CD8-positive, alpha-beta memory T cell (primary cell): Measurements from ENCODE around the gene TBC1D2B. TPM values are rescaled to one million over a fixed set of nuclear protein-coding genes. Genes with fewer than 3 reads are reported as not detected.

Experiments
- CTCF ChIA-PET: fragments of 350-600 bp; sonication (Branson Sonifier 250); formaldehyde crosslinking; loops from one replicate; lab custom pipeline; 2021; ENCODE audit warnings: antibody characterized with exemption; lab: Charles Lee
- POLR2A ChIA-PET: fragments of 350-600 bp; sonication (Branson Sonifier 250); formaldehyde crosslinking; loops from one replicate; lab custom pipeline; 2021; ENCODE audit warnings: antibody characterized with exemption; lab: Charles Lee
- DNase-seq, 5 donors: peaks; one replicate each; pipeline versions ENCODE4 v3.0.0 to v3.0.0-alpha.2; 2020 to 2022; ENCODE audit warnings: mixed read lengths in 1 of 5
- H3K27ac ChIP-seq: one replicate; pipeline ENCODE4 v1.7.0; 2013; ENCODE audit warnings: low read depth, mild to moderate bottlenecking, low read length, moderate library complexity
- H3K27me3 ChIP-seq: 2 replicates; pipeline ENCODE4 v1.7.0; 2013; ENCODE audit warnings: low read length, mild to moderate bottlenecking; ENCODE audit not compliant: insufficient read depth, poor library complexity, severe bottlenecking
- H3K36me3 ChIP-seq: 2 replicates; pipeline ENCODE4 v1.7.0; 2013; ENCODE audit warnings: mild to moderate bottlenecking, low read length, moderate library complexity; ENCODE audit not compliant: insufficient read depth
- H3K4me1 ChIP-seq: 2 replicates; pipeline ENCODE4 v1.7.0; 2013; ENCODE audit warnings: mild to moderate bottlenecking, low read length, moderate library complexity; ENCODE audit not compliant: insufficient read depth
- H3K4me3 ChIP-seq: 2 replicates; pipeline ENCODE4 v1.7.0; 2013; ENCODE audit warnings: mild to moderate bottlenecking, low read length
- H3K9me3 ChIP-seq: 2 replicates; pipeline ENCODE4 v1.7.0; 2013; ENCODE audit warnings: mild to moderate bottlenecking, low read length
- H3K27ac Mint-ChIP-seq, 8 donors: one replicate each; pipeline ENCODE4 v1.8.0; 2020 to 2021; ENCODE audit warnings: mixed read lengths in 8 of 8, mild to moderate bottlenecking in 6 of 8, inconsistent platforms in 3 of 8, moderate library complexity in 3 of 8
- H3K27me3 Mint-ChIP-seq, 2 donors: one replicate each; pipeline ENCODE4 v1.8.0; 2020 to 2021; ENCODE audit warnings: mixed read lengths in 2 of 2, mild to moderate bottlenecking in 1 of 2, moderate library complexity in 1 of 2
- H3K36me3 Mint-ChIP-seq, 3 donors: one replicate each; pipeline ENCODE4 v1.8.0; 2020 to 2021; ENCODE audit warnings: mixed read lengths in 3 of 3, inconsistent platforms in 1 of 3, mild to moderate bottlenecking in 1 of 3
- H3K4me1 Mint-ChIP-seq, 3 donors: one replicate each; pipeline ENCODE4 v1.8.0; 2020 to 2021; ENCODE audit warnings: mixed read lengths in 3 of 3, inconsistent platforms in 1 of 3, mild to moderate bottlenecking in 1 of 3
- H3K4me3 Mint-ChIP-seq, 7 donors: one replicate each; pipeline ENCODE4 v1.8.0; 2020 to 2021; ENCODE audit warnings: mixed read lengths in 7 of 7, mild to moderate bottlenecking in 6 of 7, moderate library complexity in 4 of 7, inconsistent platforms in 2 of 7
- H3K9me3 Mint-ChIP-seq, 5 donors: one replicate each; pipeline ENCODE4 v1.8.0; 2020 to 2022; ENCODE audit warnings: mixed read lengths in 5 of 5, mild to moderate bottlenecking in 3 of 5, moderate library complexity in 2 of 5, inconsistent platforms in 1 of 5
- polyA plus RNA-seq: library from polyadenylated mRNA; unstranded; fragments of 300-500 nt; fragmentation: Illumina TruSeq; gene quantifications from one replicate; pipeline ENCODE4 v1.2.3, GENCODE V29; 2021
- total RNA-seq, 2 experiments: library from RNA; stranded (reverse); gene quantifications; one replicate each; pipeline ENCODE4 v1.2.3, GENCODE V29; 2021

Gene TBC1D2B
- total and polyA plus RNA-seq, 3 experiments from 2014 or later, result 26.4 to 41.1 (median 40.1) TPM

DNA sequence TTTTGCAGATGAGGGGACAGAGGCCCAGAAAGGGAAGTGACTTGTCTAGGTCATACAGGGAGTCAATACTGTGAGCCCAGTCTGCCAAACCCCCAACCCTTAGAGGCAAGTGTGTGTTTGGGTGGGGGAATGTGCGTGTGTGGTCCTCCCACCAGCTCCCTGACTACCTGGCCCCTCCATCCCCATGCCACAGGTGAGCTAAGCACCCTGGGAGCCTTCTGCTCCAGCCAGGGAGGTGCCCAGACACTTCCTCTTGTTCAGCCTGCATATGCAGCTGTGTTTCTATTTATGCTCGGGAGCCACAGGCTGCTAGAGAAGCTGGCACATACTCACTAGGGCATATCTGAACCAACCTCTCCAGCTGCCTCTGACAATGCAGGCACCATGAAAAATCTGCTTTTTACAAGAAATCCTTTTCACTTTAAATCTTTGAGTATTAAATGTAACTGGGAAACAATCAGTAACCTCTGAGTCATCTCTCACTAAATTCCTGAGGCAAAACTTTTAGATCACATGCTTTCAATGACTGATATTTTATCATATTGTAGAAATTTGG, 20.7 kb downstream of the TBC1D2B start:
- peak overlapping the region; percentile 5 for H3K4me3 ChIP-seq

GRCh38 chr15:78055919-78056713, 21.4 kb downstream of the TBC1D2B start:
- peak overlapping the region; percentile 5 for H3K4me3 ChIP-seq
- peaks cover 0 to 21% (median 2%) of the 10 kb centered on the region in 3 donors for H3K36me3 Mint-ChIP-seq

More for the DNA sequence above, 20.7 kb downstream of the TBC1D2B start:
- no peaks in the 10 kb centered on the region for H3K27me3 Mint-ChIP-seq
- H3K36me3 ChIP-seq, result no peaks in the 10 kb centered on the region
- peaks cover 91% of the 10 kb centered on the region for H3K4me1 ChIP-seq
- H3K27ac ChIP-seq, result no peak overlapping the region
- peak in 1 of 5 donors; percentile 54 for DNase-seq
- H3K4me3 Mint-ChIP-seq, result peak overlapping the region in 6 of 7 donors; percentile 74 to 83 (median 78)
- peaks cover 85 to 91% (median 87%) of the 10 kb centered on the region in 3 donors for H3K4me1 Mint-ChIP-seq
- peaks cover 0 to 21% (median 2%) of the 10 kb centered on the region in 3 donors for H3K36me3 Mint-ChIP-seq
- H3K27me3 ChIP-seq, result no peaks in the 10 kb centered on the region
- POLR2A ChIA-PET, result interaction anchor here (0.7 to 2.3 kb wide), 2 partner anchors 22 to 35 kb away, joined by 7 to 8 read pairs; no protein-coding TSS in a partner anchor
- H3K27ac Mint-ChIP-seq, result peak overlapping the region; percentile 87 to 99 (median 96)
- no peaks in the 10 kb centered on the region for H3K9me3 ChIP-seq
- CTCF ChIA-PET, result interaction anchor here (0.9 to 1.1 kb wide), 2 partner anchors 15 to 97 kb away, joined by 3 to 5 read pairs; no protein-coding TSS in a partner anchor
- no peaks in the 10 kb centered on the region for H3K9me3 Mint-ChIP-seq

DNA sequence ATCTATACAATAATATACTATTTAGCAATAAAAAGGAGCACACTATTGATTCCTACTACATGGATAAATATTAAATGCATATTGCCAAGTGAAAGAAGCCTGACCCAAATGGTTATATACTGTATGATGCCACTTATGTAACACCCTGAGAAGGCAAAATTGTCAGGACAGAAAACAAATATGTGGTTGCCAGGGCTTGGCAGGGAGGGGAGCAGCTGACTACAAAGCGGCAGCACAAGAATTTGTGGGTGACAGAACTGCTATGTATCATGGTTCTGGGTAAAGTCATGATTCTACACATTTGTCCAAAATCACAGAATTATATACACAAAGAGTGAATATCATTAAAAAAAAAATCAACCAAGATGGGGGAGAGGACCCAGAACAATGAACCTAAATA, 22.5 kb downstream of the TBC1D2B start:
- H3K36me3 ChIP-seq, result no peaks in the 10 kb centered on the region
- peaks cover 0 to 21% (median 2%) of the 10 kb centered on the region in 3 donors for H3K36me3 Mint-ChIP-seq
- H3K27me3 ChIP-seq, result no peaks in the 10 kb centered on the region
- DNase-seq, result peak in 3 of 5 donors; percentile 22 to 80 (median 63)
- peak overlapping the region; percentile 7 to 83 (median 75) for H3K4me3 Mint-ChIP-seq
- H3K27ac Mint-ChIP-seq, result peak overlapping the region; percentile 87 to 99 (median 96)
- no peaks in the 10 kb centered on the region for H3K9me3 Mint-ChIP-seq
- H3K9me3 ChIP-seq, result no peaks in the 10 kb centered on the region
- peaks cover 96% of the 10 kb centered on the region for H3K4me1 ChIP-seq
- peaks cover 97 to 100% (median 99%) of the 10 kb centered on the region in 3 donors for H3K4me1 Mint-ChIP-seq
- H3K27ac ChIP-seq, result peak overlapping the region; percentile 64
- ChIA-PET POLR2A (interaction anchor here (0.8 to 2.3 kb wide), 3 partner anchors 10 to 20 kb away, joined by 3 to 8 read pairs (median 3); no protein-coding TSS in a partner anchor), CTCF (interaction anchor here (1.4 to 1.6 kb wide), 3 partner anchors 10 to 17 kb away, joined by 3 to 4 read pairs (median 4); no protein-coding TSS in a partner anchor)
- H3K4me3 ChIP-seq, result no peak overlapping the region
- no peaks in the 10 kb centered on the region for H3K27me3 Mint-ChIP-seq

More at GRCh38 chr15:78055919-78056713, 21.4 kb downstream of the TBC1D2B start:
- no peaks in the 10 kb centered on the region for H3K27me3 ChIP-seq
- H3K27ac ChIP-seq, result no peak overlapping the region
- peak overlapping the region; percentile 16 to 83 (median 77) for H3K4me3 Mint-ChIP-seq
- no peaks in the 10 kb centered on the region for H3K36me3 ChIP-seq
- peak in 1 of 5 donors; percentile 52 for DNase-seq
- H3K9me3 ChIP-seq, result no peaks in the 10 kb centered on the region
- ChIA-PET CTCF (interaction anchor here (0.9 to 1.1 kb wide), 2 partner anchors 14 to 96 kb away, joined by 3 to 5 read pairs; no protein-coding TSS in a partner anchor), POLR2A (interaction anchor here (0.7 to 2.3 kb wide), 3 partner anchors 11 to 34 kb away, joined by 3 to 8 read pairs (median 7); no protein-coding TSS in a partner anchor)
- H3K27ac Mint-ChIP-seq, result peak overlapping the region; percentile 87 to 99 (median 96)
- no peaks in the 10 kb centered on the region for H3K9me3 Mint-ChIP-seq
- H3K27me3 Mint-ChIP-seq, result no peaks in the 10 kb centered on the region
- H3K4me1 Mint-ChIP-seq, result peaks cover 90 to 95% (median 94%) of the 10 kb centered on the region in 3 donors
- H3K4me1 ChIP-seq, result peaks cover 96% of the 10 kb centered on the region

GRCh38 chr15:78054518-78054917, 23.0 kb downstream of the TBC1D2B start:
- ChIA-PET POLR2A (interaction anchor here (1.3 to 1.4 kb wide), 2 partner anchors 14 to 19 kb away, joined by 3 to 5 read pairs; no protein-coding TSS in a partner anchor), CTCF (interaction anchor here (1.0 to 2.1 kb wide), 7 partner anchors 10 to 54 kb away, joined by 3 to 5 read pairs (median 4); no protein-coding TSS in a partner anchor)
- Histone ChIP-seq H3K4me1 (peaks cover 96% of the 10 kb centered on the region), H3K36me3 (no peaks in the 10 kb centered on the region), H3K27me3 (no peaks in the 10 kb centered on the region), H3K27ac (peak overlapping the region; percentile 64), H3K9me3 (no peaks in the 10 kb centered on the region), H3K4me3 (no peak overlapping the region)
- H3K27me3 Mint-ChIP-seq, result no peaks in the 10 kb centered on the region
- peaks cover 0 to 21% (median 2%) of the 10 kb centered on the region in 3 donors for H3K36me3 Mint-ChIP-seq
- H3K27ac Mint-ChIP-seq, result peak overlapping the region; percentile 87 to 99 (median 96)
- H3K4me3 Mint-ChIP-seq, result peak overlapping the region in 3 of 7 donors; percentile 54 to 83 (median 81)
- DNase-seq, result no peak
- no peaks in the 10 kb centered on the region for H3K9me3 Mint-ChIP-seq
- H3K4me1 Mint-ChIP-seq, result peaks cover 97 to 100% (median 99%) of the 10 kb centered on the region in 3 donors

DNA sequence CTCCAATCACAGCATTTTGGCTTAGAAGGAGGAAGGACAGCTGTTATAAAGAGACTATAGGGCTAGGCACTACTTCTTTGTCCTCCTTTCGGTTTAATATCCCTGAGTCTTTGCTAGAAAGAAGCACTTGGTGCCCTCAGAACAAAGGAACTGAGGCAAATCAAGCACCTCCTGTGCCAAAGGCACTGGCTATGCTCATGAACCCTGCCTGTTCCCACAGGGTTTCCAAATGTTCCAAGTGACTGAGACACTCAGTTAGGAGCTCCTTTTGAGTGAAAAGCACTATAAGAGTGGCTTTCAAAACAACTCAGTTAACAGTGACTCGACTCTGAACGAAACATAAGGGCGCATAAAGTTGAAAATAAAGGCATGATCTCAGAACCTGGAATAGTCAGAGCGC, 25.0 kb downstream of the TBC1D2B start:
- Histone ChIP-seq H3K36me3 (no peaks in the 10 kb centered on the region), H3K9me3 (no peaks in the 10 kb centered on the region), H3K27ac (no peak overlapping the region), H3K4me3 (peak overlapping the region; percentile 22), H3K4me1 (peaks cover 96% of the 10 kb centered on the region), H3K27me3 (no peaks in the 10 kb centered on the region)
- POLR2A ChIA-PET, result interaction anchor here (1.1 to 3.2 kb wide), 2 partner anchors 16 to 17 kb away, joined by 5 to 32 read pairs; no protein-coding TSS in a partner anchor
- H3K4me1 Mint-ChIP-seq, result peaks cover 97 to 100% (median 99%) of the 10 kb centered on the region in 3 donors
- peak overlapping the region; percentile 87 to 99 (median 97) for H3K27ac Mint-ChIP-seq
- DNase-seq, result no peak
- peaks cover 0 to 21% (median 2%) of the 10 kb centered on the region in 3 donors for H3K36me3 Mint-ChIP-seq
- no peaks in the 10 kb centered on the region for H3K27me3 Mint-ChIP-seq
- H3K4me3 Mint-ChIP-seq, result peak overlapping the region in 6 of 7 donors; percentile 36 to 82 (median 68)
- no peaks in the 10 kb centered on the region for H3K9me3 Mint-ChIP-seq
- CTCF ChIA-PET, result interaction anchor here (0.8 to 4.1 kb wide), 6 partner anchors 10 to 56 kb away, joined by 3 to 38 read pairs (median 13); no protein-coding TSS in a partner anchor

GRCh38 chr15:78052001-78052401, 25.5 kb downstream of the TBC1D2B start:
- peak overlapping the region in 6 of 7 donors; percentile 36 to 82 (median 68) for H3K4me3 Mint-ChIP-seq
- no peaks in the 10 kb centered on the region for H3K27me3 Mint-ChIP-seq
- Histone ChIP-seq H3K27ac (peak overlapping the region; percentile 75), H3K9me3 (no peaks in the 10 kb centered on the region), H3K4me1 (peaks cover 97% of the 10 kb centered on the region), H3K36me3 (no peaks in the 10 kb centered on the region), H3K4me3 (peak overlapping the region; percentile 22), H3K27me3 (no peaks in the 10 kb centered on the region)
- peaks cover 98 to 100% (median 100%) of the 10 kb centered on the region in 3 donors for H3K4me1 Mint-ChIP-seq
- CTCF ChIA-PET, result interaction anchor here (0.8 to 4.1 kb wide), 8 partner anchors 8 to 56 kb away, joined by 3 to 38 read pairs (median 14); no protein-coding TSS in a partner anchor
- DNase-seq, result no peak
- H3K36me3 Mint-ChIP-seq, result peaks cover 0 to 21% (median 2%) of the 10 kb centered on the region in 3 donors
- H3K27ac Mint-ChIP-seq, result peak overlapping the region; percentile 87 to 99 (median 97)
- no peaks in the 10 kb centered on the region for H3K9me3 Mint-ChIP-seq
- POLR2A ChIA-PET, result interaction anchor here (0.6 to 3.2 kb wide), 4 partner anchors 11 to 52 kb away, joined by 3 to 32 read pairs (median 10); no protein-coding TSS in a partner anchor

DNA sequence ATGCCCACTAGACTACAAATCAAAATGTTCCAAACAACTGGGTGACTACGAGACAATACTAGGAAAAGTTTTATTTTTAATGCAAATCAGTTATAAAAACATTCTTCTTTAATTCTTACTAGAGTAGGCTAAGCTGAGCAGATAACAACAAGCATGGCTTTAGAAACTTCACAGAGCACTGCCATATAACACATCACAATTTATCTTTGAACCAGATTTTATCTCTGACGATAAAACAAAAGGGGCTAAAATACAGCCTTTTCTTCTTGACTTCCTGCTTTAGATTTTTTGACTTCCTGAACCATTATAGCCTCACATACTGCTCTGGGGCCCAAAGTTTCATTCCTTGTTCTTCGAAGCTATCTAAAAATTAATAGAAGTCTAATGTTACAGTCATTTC, 25.9 kb downstream of the TBC1D2B start:
- no peaks in the 10 kb centered on the region for H3K9me3 ChIP-seq
- no peaks in the 10 kb centered on the region for H3K27me3 ChIP-seq
- POLR2A ChIA-PET, result interaction anchor here (0.6 to 3.2 kb wide), 4 partner anchors 11 to 53 kb away, joined by 3 to 32 read pairs (median 10); no protein-coding TSS in a partner anchor
- Mint-ChIP-seq H3K27ac (peak overlapping the region; percentile 87 to 99 (median 97)), H3K4me1 (peaks cover 98 to 100% (median 100%) of the 10 kb centered on the region in 3 donors), H3K27me3 (no peaks in the 10 kb centered on the region), H3K4me3 (peak overlapping the region in 6 of 7 donors; percentile 36 to 82 (median 68)), H3K36me3 (peaks cover 0 to 23% (median 2%) of the 10 kb centered on the region in 3 donors), H3K9me3 (no peaks in the 10 kb centered on the region)
- H3K4me3 ChIP-seq, result no peak overlapping the region
- peaks cover 97% of the 10 kb centered on the region for H3K4me1 ChIP-seq
- CTCF ChIA-PET, result interaction anchor here (0.8 to 4.1 kb wide), 9 partner anchors 8 to 56 kb away, joined by 3 to 38 read pairs (median 13); partner anchors contain the start of gene TBC1D2B
- no peaks in the 10 kb centered on the region for H3K36me3 ChIP-seq
- H3K27ac ChIP-seq, result peak overlapping the region; percentile 75
- DNase-seq, result no peak
